ENCODE results near the gene THSD1.

DNA sequence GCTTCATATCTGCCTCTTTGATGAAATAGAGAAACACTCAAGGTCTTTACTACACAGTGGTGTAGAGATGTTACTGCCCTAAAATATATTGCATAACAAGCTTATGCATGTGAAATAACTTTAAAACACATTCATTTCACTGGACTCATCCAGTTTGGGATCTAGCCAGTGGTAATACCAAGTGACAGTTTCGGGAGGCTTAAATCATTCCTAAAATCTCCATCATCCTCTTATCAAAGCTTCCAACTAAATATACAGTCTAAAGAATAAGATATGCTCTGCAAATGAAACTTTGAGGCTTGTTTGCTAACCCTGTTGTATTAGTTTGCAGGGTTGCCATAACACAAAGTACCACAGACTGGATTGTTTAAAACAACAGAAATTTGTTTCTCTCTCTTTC is 52.8 kb downstream of the THSD1 start:
- no peak for TF ChIP-seq SUZ12 (IDR thresholded peaks at IDR 0.05; ENCODE audit: extremely low read depth, insufficient read depth, insufficient read length)
- no peak for TF ChIP-seq YY1 (IDR thresholded peaks at IDR 0.05; ENCODE audit: insufficient read depth, insufficient read length)

Data from NT2/D1 (cell line).